HG02678 (cell line): ENCODE measurements around the gene ZNF526.

Experiments used
- ATAC-seq: cut with Tn5 transposase; IDR thresholded peaks from one replicate; pipeline ENCODE4 v1.9.1; 2021; ENCODE audit warnings: mild to moderate bottlenecking, moderate library complexity; ENCODE audit not compliant: unreplicated experiment

Gene ZNF526

GRCh38 chr19:42246143-42246921, 26.2 kb downstream of the ZNF526 start:
- no peak for ATAC-seq

GRCh38 chr19:42246922-42247639, 27.0 kb downstream of the ZNF526 start:
- ATAC-seq = no peak

GRCh38 chr19:42247640-42248199, 27.6 kb downstream of the ZNF526 start:
- no peak for ATAC-seq

- ATAC-seq = no peak
These were observed 28.4 kb downstream of the ZNF526 start for GRCh38 chr19:42248270-42249148.

- no peak for ATAC-seq
These were observed 29.1 kb downstream of the ZNF526 start for GRCh38 chr19:42249149-42249750.

GRCh38 chr19:42249769-42250168, 29.7 kb downstream of the ZNF526 start:
- no peak for ATAC-seq

GRCh38 chr19:42250183-42250665, 30.1 kb downstream of the ZNF526 start:
- no peak for ATAC-seq

GRCh38 chr19:42250666-42251531, 30.8 kb downstream of the ZNF526 start:
- no peak for ATAC-seq

GRCh38 chr19:42251572-42252358, 31.7 kb downstream of the ZNF526 start:
- ATAC-seq = no peak

GRCh38 chr19:42252365-42253244, 32.5 kb downstream of the ZNF526 start:
- ATAC-seq = no peak

- ATAC-seq = peak; percentile 18
These were observed 33.4 kb downstream of the ZNF526 start for GRCh38 chr19:42253245-42254088.

- peak; percentile 42 for ATAC-seq
These were observed 34.2 kb downstream of the ZNF526 start for GRCh38 chr19:42254089-42254849.

GRCh38 chr19:42254850-42255765, 35.0 kb downstream of the ZNF526 start, which contains the start of gene ERF:
Gene ERF (minus strand): TSS chr19:42255128. CDS start chr19:42254999, 129 bp downstream.
- ATAC-seq = peak; percentile 69

- no peak for ATAC-seq
These were observed 35.9 kb downstream of the ZNF526 start for GRCh38 chr19:42255766-42256745.
